HepG2 (cell line): ENCODE results near the gene PCSK5. TPM values are rescaled to one million over a fixed set of nuclear protein-coding genes. Genes with fewer than 3 reads are reported as not detected.

Experiments used
- ATAC-seq: fragments of 200-7000 bp; cut with Tn5 transposase; 3 replicates; pipeline ENCODE4 v1.9.1; 2020; ENCODE audit warnings: mild to moderate bottlenecking, moderate library complexity
- BruUV-seq: library from RNA; stranded (reverse); fragments of 400-500 nt; replicated peaks from 2 replicates; lab custom pipeline; 2021; lab: Mats Ljungman, UMichigan
- CTCF ChIA-PET: fragments of 300-600 bp; formaldehyde crosslinking; extraction: SDS; loops from one replicate; lab custom pipeline; 2021; ENCODE audit warnings: low total read pairs, inconsistent platforms, low intra/inter-chr PET ratio; lab: Yijun Ruan, JAX
- POLR2A ChIA-PET: fragments of 350-600 bp; sonication (Branson Sonifier 250); formaldehyde crosslinking; loops from one replicate; lab custom pipeline; 2020; ENCODE audit warnings: antibody characterized with exemption, inconsistent platforms; lab: Yijun Ruan, JAX
- DNase-seq: peaks from one replicate; pipeline ENCODE4 v3.0.0-alpha.2; 2015; ENCODE audit warnings: low spot score
- FAIRE-seq: peaks from 3 replicates; lab custom pipeline; 2011; peaks lifted over from hg19 to GRCh38; lab: Jason Lieb, UNC
- H2AFZ ChIP-seq: one replicate; pipeline ENCODE4 v1.6.1; 2011; ENCODE audit warnings: low read length, inconsistent platforms
- H3K27ac ChIP-seq: fragments of 300-600 bp; 3 replicates; pipeline ENCODE4 v1.8.0; 2011; ENCODE audit warnings: mixed run types, mild to moderate bottlenecking, mixed read lengths, low read length, inconsistent platforms; ENCODE audit not compliant: insufficient read depth; ENCODE audit errors: extremely low read length
- H3K27me3 ChIP-seq, 2 experiments: fragments of 200-600 bp in 1 of 2; 2 replicates in 1 of 2; 3 replicates in 1 of 2; pipeline versions ENCODE4 v1.6.0 to v1.8.0; 2011; ENCODE audit warnings: low read length in 2 of 2, mild to moderate bottlenecking in 2 of 2, moderate library complexity in 2 of 2, inconsistent platforms in 1 of 2; ENCODE audit not compliant: insufficient read depth in 2 of 2, control insufficient read depth in 1 of 2
- H3K36me3 ChIP-seq, 2 experiments: fragments of 200-600 bp in 1 of 2; replicated peaks in 1 of 2; 2 replicates in 1 of 2; 3 replicates in 1 of 2; pipeline versions ENCODE4 v1.5.1 to v1.8.0; 2011; ENCODE audit warnings: low read length in 2 of 2, inconsistent platforms in 1 of 2; ENCODE audit not compliant: insufficient read depth in 2 of 2, control insufficient read depth in 1 of 2
- H3K4me1 ChIP-seq: 2 replicates; pipeline ENCODE4 v1.5.1; 2012; ENCODE audit warnings: low read length, inconsistent platforms; ENCODE audit not compliant: insufficient read depth
- H3K4me2 ChIP-seq: 2 replicates; pipeline ENCODE4 v1.6.0; 2011; ENCODE audit warnings: low read depth, low read length, inconsistent platforms
- H3K4me3 ChIP-seq, 3 experiments: fragments of 200-600 bp in 1 of 3; sonication (generic), shearing (Covaris generic) in 1 of 3; replicated peaks in 1 of 3; 2 replicates each; pipeline ENCODE4 v1.5.1; 2011 to 2016; ENCODE audit warnings: low read length in 3 of 3, inconsistent platforms in 2 of 3, low read depth in 2 of 3, mild to moderate bottlenecking in 2 of 3, control low read depth in 1 of 3, mixed read lengths in 1 of 3; ENCODE audit not compliant: insufficient read depth in 1 of 3
- H3K79me2 ChIP-seq: one replicate; pipeline ENCODE4 v1.6.1; 2011; ENCODE audit warnings: low read length, inconsistent platforms; ENCODE audit not compliant: insufficient read depth
- H3K9ac ChIP-seq: 2 replicates; pipeline ENCODE4 v1.6.0; 2011; ENCODE audit warnings: mild to moderate bottlenecking, low read depth, low read length, inconsistent platforms; ENCODE audit not compliant: insufficient read depth
- H3K9me3 ChIP-seq: 2 replicates; pipeline ENCODE4 v1.5.1; 2012; ENCODE audit warnings: mild to moderate bottlenecking, low read length
- H4K20me1 ChIP-seq: 2 replicates; pipeline ENCODE4 v1.6.0; 2011; ENCODE audit warnings: inconsistent platforms, mild to moderate bottlenecking, low read length, moderate library complexity; ENCODE audit not compliant: insufficient read depth
- HDAC1 ChIP-seq: sonication (generic); formaldehyde crosslinking; IDR thresholded peaks from 2 replicates; pipeline ENCODE4 v1.5.1; 2020; ENCODE audit warnings: mild to moderate bottlenecking, missing genetic modification reagents
- HMGXB3 ChIP-seq: sonication (generic); formaldehyde crosslinking; IDR thresholded peaks from 2 replicates; pipeline ENCODE4 v1.4.0; 2020; ENCODE audit warnings: missing genetic modification reagents, borderline replicate concordance
- MBD4 ChIP-seq: IDR thresholded peaks from 2 replicates; pipeline ENCODE4 v1.6.1; 2012; ENCODE audit warnings: low read length, inconsistent platforms, borderline replicate concordance
- NFE2 ChIP-seq: sonication (generic); formaldehyde crosslinking; IDR thresholded peaks from 2 replicates; pipeline ENCODE4 v1.4.0; 2020; ENCODE audit warnings: missing genetic modification reagents
- SIN3A ChIP-seq: IDR thresholded peaks from 2 replicates; pipeline ENCODE4 v1.6.1; 2011; ENCODE audit warnings: low read depth, mild to moderate bottlenecking, control low read depth, low read length, borderline replicate concordance
- ZNF138 ChIP-seq: sonication (generic); formaldehyde crosslinking; IDR thresholded peaks from 2 replicates; pipeline ENCODE4 v1.5.0; 2020; ENCODE audit warnings: mild to moderate bottlenecking, low read depth, missing genetic modification reagents
- ZNF589 ChIP-seq: sonication (generic); formaldehyde crosslinking; conservative IDR thresholded peaks from 2 replicates; pipeline ENCODE4 v1.8.0; 2022; ENCODE audit warnings: mild to moderate bottlenecking, moderate library complexity, missing genetic modification reagents
- WGBS: methylation state at CpG from one replicate; pipeline ENCODE4 v1.1.6; 2017; ENCODE audit warnings: low lambda C conversion rate; 5-methylcytosine and 5-hydroxymethylcytosine counted together
- in situ Hi-C: cut with HindIII; loops from 2 replicates; pipeline ENCODE4 v1.10.0; 2017; ENCODE audit warnings: low pct_unique_long_range_greater_than_20kb; ENCODE audit not compliant: extremely low pct_ligation_motif_present
- intact Hi-C: fragments of 100-400 bp; cut with micrococcal nuclease; formaldehyde crosslinking; loops from one replicate; pipeline ENCODE4 v1.10.0; 2022; ENCODE audit not compliant: unreplicated experiment
- polyA plus RNA-seq, 8 experiments: library from polyadenylated mRNA; depleted of rRNA in 3 of 8; stranded (reverse) in 7 of 8; unstranded in 1 of 8; fragments of >200 nt; fragmentation: Illumina TruSeq in 4 of 8; extraction: Trizol in 4 of 8; gene quantifications; 2 replicates each; pipeline versions ENCODE4 v1.2.1 to v1.2.3, GENCODE V29; 2011 to 2016; ENCODE audit warnings: low read depth in 4 of 8, missing spikeins in 1 of 8, mixed read lengths in 1 of 8; ENCODE audit not compliant: insufficient read depth in 1 of 8
- total RNA-seq, 5 experiments: library from RNA; depleted of rRNA; stranded (reverse); fragments of >200 nt; fragmentation: Illumina TruSeq; extraction: Trizol; gene quantifications; 2 replicates each; pipeline ENCODE4 v1.2.3, GENCODE V29; 2016; ENCODE audit warnings: low read depth in 1 of 5
- TF ChIP-seq, protein P1 (sequence below): sonication (generic); formaldehyde crosslinking; IDR thresholded peaks from 2 replicates; pipeline ENCODE4 v1.5.1; 2020; ENCODE audit warnings: missing genetic modification reagents, mild to moderate bottlenecking, borderline replicate concordance
- TF ChIP-seq, protein P2 (sequence below): sonication (generic); formaldehyde crosslinking; IDR thresholded peaks from 2 replicates; pipeline ENCODE4 v1.4.0; 2020; ENCODE audit warnings: mild to moderate bottlenecking, missing genetic modification reagents
- TF ChIP-seq, protein P3 (sequence below), 2 experiments: sonication (generic) in 1 of 2; formaldehyde crosslinking in 1 of 2; IDR thresholded peaks; 2 replicates each; pipeline versions ENCODE4 v1.6.1 to v1.9.0; 2014 to 2022; ENCODE audit warnings: antibody characterized with exemption in 1 of 2, borderline replicate concordance in 1 of 2, inconsistent platforms in 1 of 2, low read depth in 1 of 2, missing genetic modification reagents in 1 of 2

Gene PCSK5
- total and polyA plus RNA-seq, 2 of the 13 experiments (the other 11 are each of a cell fraction or from before 2014, with no cell fraction given): 0.55 to 0.66 TPM

DNA sequence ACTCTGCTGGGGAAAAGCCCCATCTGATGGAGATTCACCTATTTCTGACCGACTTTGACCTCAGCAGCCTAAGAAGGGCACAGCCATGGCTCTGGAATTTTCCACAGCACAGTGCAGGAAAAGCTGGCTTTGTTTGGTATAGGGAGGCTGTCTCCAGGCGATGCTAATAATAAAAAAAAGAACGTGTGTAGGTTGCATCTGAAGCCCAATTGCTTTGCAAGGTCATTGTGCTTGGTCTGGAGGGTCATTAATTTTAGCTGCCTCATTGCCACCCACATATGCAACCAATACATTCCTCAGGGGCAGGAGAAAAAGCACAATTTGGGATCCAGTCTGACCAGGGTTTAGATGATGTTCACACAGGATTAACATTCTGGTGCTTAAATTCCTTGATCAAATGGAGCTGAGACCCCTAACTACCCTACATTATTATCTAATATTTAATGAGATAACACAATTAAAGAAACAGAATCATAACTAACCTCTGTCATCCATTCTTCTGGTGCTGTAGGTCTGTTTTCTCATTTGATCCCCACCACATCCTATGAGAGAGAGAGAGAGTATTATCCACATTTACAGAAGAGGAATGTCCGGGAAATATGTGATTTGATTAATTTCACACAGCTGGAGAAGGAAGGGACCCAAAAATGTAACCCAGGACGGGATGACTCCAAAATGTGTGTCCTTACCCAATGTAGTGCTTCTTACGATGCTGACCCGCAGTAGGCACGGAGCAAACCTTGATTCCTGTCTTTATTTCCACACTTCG, 327.8 kb downstream of the PCSK5 start:
- H4K20me1 ChIP-seq: no peaks in the 10 kb centered on the region
- CTCF ChIA-PET: no interaction called here
- FAIRE-seq (no peak), ATAC-seq (no peak), DNase-seq (no peak)
- no TSS peak for BruUV-seq
- no peaks in the 10 kb centered on the region for H3K27me3 ChIP-seq
- H3K36me3 ChIP-seq: no peaks in the 10 kb centered on the region
- no peak overlapping the region for H3K4me2 ChIP-seq
- WGBS: 29% methylated on average over 9 of the region's 9 CpGs
- intact Hi-C loops: loop anchor here (2.0 kb wide), 1 partner anchor 84 kb away; no protein-coding TSS in a partner anchor
- H3K79me2 ChIP-seq: no peaks in the 10 kb centered on the region
- H3K9me3 ChIP-seq: no peaks in the 10 kb centered on the region
- in situ Hi-C loops: no loop called here
- no peak overlapping the region for H3K27ac ChIP-seq
- no peak overlapping the region for H2AFZ ChIP-seq
- TF ChIP-seq MBD4 (no peak), SIN3A (no peak), HDAC1 (CRISPR knock-in tag) (no peak), HMGXB3 (CRISPR knock-in tag) (no peak), NFE2 (CRISPR knock-in tag) (no peak), ZNF138 (no peak), ZNF589 (CRISPR knock-in tag) (no peak)
- TF ChIP-seq, protein P1, sequence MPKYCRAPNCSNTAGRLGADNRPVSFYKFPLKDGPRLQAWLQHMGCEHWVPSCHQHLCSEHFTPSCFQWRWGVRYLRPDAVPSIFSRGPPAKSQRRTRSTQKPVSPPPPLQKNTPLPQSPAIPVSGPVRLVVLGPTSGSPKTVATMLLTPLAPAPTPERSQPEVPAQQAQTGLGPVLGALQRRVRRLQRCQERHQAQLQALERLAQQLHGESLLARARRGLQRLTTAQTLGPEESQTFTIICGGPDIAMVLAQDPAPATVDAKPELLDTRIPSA (CRISPR knock-in tag): no peak
- TF ChIP-seq, protein P2, sequence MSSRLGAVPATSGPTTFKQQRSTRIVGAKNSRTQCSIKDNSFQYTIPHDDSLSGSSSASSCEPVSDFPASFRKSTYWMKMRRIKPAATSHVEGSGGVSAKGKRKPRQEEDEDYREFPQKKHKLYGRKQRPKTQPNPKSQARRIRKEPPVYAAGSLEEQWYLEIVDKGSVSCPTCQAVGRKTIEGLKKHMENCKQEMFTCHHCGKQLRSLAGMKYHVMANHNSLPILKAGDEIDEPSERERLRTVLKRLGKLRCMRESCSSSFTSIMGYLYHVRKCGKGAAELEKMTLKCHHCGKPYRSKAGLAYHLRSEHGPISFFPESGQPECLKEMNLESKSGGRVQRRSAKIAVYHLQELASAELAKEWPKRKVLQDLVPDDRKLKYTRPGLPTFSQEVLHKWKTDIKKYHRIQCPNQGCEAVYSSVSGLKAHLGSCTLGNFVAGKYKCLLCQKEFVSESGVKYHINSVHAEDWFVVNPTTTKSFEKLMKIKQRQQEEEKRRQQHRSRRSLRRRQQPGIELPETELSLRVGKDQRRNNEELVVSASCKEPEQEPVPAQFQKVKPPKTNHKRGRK: no peak
- TF ChIP-seq, protein P3, sequence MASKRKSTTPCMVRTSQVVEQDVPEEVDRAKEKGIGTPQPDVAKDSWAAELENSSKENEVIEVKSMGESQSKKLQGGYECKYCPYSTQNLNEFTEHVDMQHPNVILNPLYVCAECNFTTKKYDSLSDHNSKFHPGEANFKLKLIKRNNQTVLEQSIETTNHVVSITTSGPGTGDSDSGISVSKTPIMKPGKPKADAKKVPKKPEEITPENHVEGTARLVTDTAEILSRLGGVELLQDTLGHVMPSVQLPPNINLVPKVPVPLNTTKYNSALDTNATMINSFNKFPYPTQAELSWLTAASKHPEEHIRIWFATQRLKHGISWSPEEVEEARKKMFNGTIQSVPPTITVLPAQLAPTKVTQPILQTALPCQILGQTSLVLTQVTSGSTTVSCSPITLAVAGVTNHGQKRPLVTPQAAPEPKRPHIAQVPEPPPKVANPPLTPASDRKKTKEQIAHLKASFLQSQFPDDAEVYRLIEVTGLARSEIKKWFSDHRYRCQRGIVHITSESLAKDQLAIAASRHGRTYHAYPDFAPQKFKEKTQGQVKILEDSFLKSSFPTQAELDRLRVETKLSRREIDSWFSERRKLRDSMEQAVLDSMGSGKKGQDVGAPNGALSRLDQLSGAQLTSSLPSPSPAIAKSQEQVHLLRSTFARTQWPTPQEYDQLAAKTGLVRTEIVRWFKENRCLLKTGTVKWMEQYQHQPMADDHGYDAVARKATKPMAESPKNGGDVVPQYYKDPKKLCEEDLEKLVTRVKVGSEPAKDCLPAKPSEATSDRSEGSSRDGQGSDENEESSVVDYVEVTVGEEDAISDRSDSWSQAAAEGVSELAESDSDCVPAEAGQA (IDR thresholded peaks at IDR 0.05; ENCODE audit: low read depth): no peak
- TF ChIP-seq, protein P3 (CRISPR knock-in tag; IDR thresholded peaks at IDR 0.05; ENCODE audit: borderline replicate concordance): no peak
- H3K9ac ChIP-seq: no peak overlapping the region
- no peak overlapping the region for H3K4me3 ChIP-seq
- H3K4me1 ChIP-seq: no peaks in the 10 kb centered on the region
- POLR2A ChIA-PET: no interaction called here
